ENCODE measurements around the gene PALLD. TPM values are rescaled to one million over a fixed set of nuclear protein-coding genes. Genes with fewer than 3 reads are reported as not detected.

Gene PALLD
- polyA plus RNA-seq, 1 donor from 2014 or later = 20.5 TPM

- H3K9ac ChIP-seq (ENCODE audit: low read length) = no peak overlapping the region
- TF ChIP-seq RAD21 (conservative IDR thresholded peaks at IDR 0.05) (no peak), POLR2AphosphoS5 (IDR thresholded peaks at IDR 0.05) (no peak), EZH2 (IDR thresholded peaks at IDR 0.05; ENCODE audit: borderline replicate concordance, insufficient read depth, low read length, poor library complexity, severe bottlenecking) (no peak)
- H3K9me3 ChIP-seq (ENCODE audit: low read length) = no peaks in the 10 kb centered on the region
- H3K27ac ChIP-seq (ENCODE audit: low read length) = no peak overlapping the region
- no peaks in the 10 kb centered on the region for H3K79me2 ChIP-seq (replicated peaks; ENCODE audit: insufficient read depth, low read length)
- no peak overlapping the region for H2AFZ ChIP-seq (ENCODE audit: low read depth, low read length)
- H3K27me3 ChIP-seq (ENCODE audit: insufficient read depth, low read depth, low read length) = no peaks in the 10 kb centered on the region
- H3K4me2 ChIP-seq (ENCODE audit: low read length) = no peak overlapping the region
- H3K9me2 ChIP-seq (ENCODE audit: insufficient read depth, low read length) = no peaks in the 10 kb centered on the region
- no peaks in the 10 kb centered on the region for H3K36me3 ChIP-seq (ENCODE audit: insufficient read depth, low read length)
- no peak overlapping the region for H3K4me3 ChIP-seq (ENCODE audit: low read length)
- no peaks in the 10 kb centered on the region for H3F3A ChIP-seq (ENCODE audit: insufficient read depth, low read length, poor library complexity, severe bottlenecking)
- no peaks in the 10 kb centered on the region for H4K20me1 ChIP-seq (ENCODE audit: insufficient read depth)
Measured at GRCh38 chr4:168731706-168732414, 235.0 kb downstream of the PALLD start.

GRCh38 chr4:168732714-168733113, 235.9 kb downstream of the PALLD start:
- no peak overlapping the region for H2AFZ ChIP-seq (ENCODE audit: low read depth, low read length)
- H3K4me2 ChIP-seq (ENCODE audit: low read length) = no peak overlapping the region
- H3K4me3 ChIP-seq (ENCODE audit: low read length) = no peak overlapping the region
- H3K27ac ChIP-seq (ENCODE audit: low read length) = no peak overlapping the region
- no peaks in the 10 kb centered on the region for H3K27me3 ChIP-seq (ENCODE audit: insufficient read depth, low read depth, low read length)
- no peaks in the 10 kb centered on the region for H3K79me2 ChIP-seq (replicated peaks; ENCODE audit: insufficient read depth, low read length)
- no peak overlapping the region for H3K9ac ChIP-seq (ENCODE audit: low read length)
- no peaks in the 10 kb centered on the region for H3K9me3 ChIP-seq (ENCODE audit: low read length)
- no peaks in the 10 kb centered on the region for H3K36me3 ChIP-seq (ENCODE audit: insufficient read depth, low read length)
- TF ChIP-seq MXI1 (conservative IDR thresholded peaks at IDR 0.05; ENCODE audit: poor library complexity, severe bottlenecking) = no peak
- TF ChIP-seq RAD21 (conservative IDR thresholded peaks at IDR 0.05) = no peak
- no peak for TF ChIP-seq SMC3 (conservative IDR thresholded peaks at IDR 0.05; ENCODE audit: poor library complexity)
- TF ChIP-seq POLR2AphosphoS5 (IDR thresholded peaks at IDR 0.05) = no peak
- TF ChIP-seq EP300 (conservative IDR thresholded peaks at IDR 0.05; ENCODE audit: poor library complexity, severe bottlenecking) = no peak
- no peak for TF ChIP-seq CTCF (IDR thresholded peaks at IDR 0.05; ENCODE audit: poor library complexity, severe bottlenecking)
- no peak for TF ChIP-seq REST (IDR thresholded peaks at IDR 0.05; ENCODE audit: borderline replicate concordance)
- no peak for TF ChIP-seq TAF1 (IDR thresholded peaks at IDR 0.05; ENCODE audit: low read depth)
- no peak for TF ChIP-seq EZH2 (IDR thresholded peaks at IDR 0.05; ENCODE audit: borderline replicate concordance, insufficient read depth, low read length, poor library complexity, severe bottlenecking)
- H4K20me1 ChIP-seq (ENCODE audit: insufficient read depth) = no peaks in the 10 kb centered on the region
- no peaks in the 10 kb centered on the region for H3F3A ChIP-seq (ENCODE audit: insufficient read depth, low read length, poor library complexity, severe bottlenecking)
- no peaks in the 10 kb centered on the region for H3K9me2 ChIP-seq (ENCODE audit: insufficient read depth, low read length)
